ENCODE measurements around the gene IGFBP5.
A peak's percentile ranks its signal among the peaks of the same experiment; 100 is the strongest.

IGFBP5 gene

DNA sequence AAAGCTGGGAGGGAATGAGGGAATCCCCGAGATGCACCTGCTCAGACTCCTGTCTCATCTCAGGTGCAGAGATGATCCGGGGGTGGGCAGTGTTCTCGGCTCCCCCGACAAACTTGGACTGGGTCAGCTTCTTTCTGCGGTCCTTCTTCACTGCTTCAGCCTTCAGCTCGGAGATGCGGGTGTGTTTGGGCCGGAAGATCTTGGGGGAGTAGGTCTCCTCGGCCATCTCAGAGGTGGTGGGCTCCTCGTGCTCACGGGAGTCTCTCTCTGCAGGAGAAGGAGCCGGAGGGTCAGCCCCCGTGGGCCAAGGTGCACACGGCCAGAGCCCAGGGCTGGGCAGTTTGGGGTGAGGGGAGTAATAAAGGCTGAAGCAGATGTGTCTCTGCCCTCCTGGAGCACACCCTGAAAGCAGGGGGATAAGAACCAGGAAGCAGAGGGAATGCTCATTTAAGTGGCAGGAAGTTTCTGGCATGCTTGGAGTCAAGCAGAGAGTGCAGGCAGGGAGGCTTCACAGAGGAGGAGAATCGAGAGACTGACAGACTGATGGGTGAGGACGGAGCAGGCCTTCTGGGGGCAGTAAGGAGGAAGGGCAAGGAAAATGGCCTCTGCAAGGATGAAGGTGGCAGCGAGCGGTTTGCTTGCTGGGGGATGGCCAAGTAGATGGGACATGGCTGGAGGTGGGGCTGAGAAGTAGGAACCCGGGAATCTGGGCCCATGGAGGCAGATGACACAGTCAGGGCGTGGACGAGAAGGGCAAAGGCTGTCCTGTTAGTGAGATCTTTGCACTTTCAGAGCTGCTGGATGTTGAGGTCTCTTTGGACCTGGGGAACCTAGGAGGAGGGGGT lies 16.3 kb downstream of the IGFBP5 start:
- TF ChIP-seq CEBPB (IDR thresholded peaks at IDR 0.05) (no peak), TAF1 (IDR thresholded peaks at IDR 0.05; ENCODE audit: low read depth) (no peak), RAD21 (IDR thresholded peaks at IDR 0.05; ENCODE audit: low read depth) (no peak), CREB1 (IDR thresholded peaks at IDR 0.05; ENCODE audit: low read depth) (no peak), EGR1 (IDR thresholded peaks at IDR 0.05) (no peak), TCF12 (IDR thresholded peaks at IDR 0.05; ENCODE audit: low read depth) (no peak), USF1 (IDR thresholded peaks at IDR 0.05) (no peak), NFIC (IDR thresholded peaks at IDR 0.05) (no peak), TEAD4 (IDR thresholded peaks at IDR 0.05) (no peak), YY1 (IDR thresholded peaks at IDR 0.05; ENCODE audit: low read depth) (no peak), MAX (IDR thresholded peaks at IDR 0.05) (no peak)
- TF ChIP-seq, protein P1, sequence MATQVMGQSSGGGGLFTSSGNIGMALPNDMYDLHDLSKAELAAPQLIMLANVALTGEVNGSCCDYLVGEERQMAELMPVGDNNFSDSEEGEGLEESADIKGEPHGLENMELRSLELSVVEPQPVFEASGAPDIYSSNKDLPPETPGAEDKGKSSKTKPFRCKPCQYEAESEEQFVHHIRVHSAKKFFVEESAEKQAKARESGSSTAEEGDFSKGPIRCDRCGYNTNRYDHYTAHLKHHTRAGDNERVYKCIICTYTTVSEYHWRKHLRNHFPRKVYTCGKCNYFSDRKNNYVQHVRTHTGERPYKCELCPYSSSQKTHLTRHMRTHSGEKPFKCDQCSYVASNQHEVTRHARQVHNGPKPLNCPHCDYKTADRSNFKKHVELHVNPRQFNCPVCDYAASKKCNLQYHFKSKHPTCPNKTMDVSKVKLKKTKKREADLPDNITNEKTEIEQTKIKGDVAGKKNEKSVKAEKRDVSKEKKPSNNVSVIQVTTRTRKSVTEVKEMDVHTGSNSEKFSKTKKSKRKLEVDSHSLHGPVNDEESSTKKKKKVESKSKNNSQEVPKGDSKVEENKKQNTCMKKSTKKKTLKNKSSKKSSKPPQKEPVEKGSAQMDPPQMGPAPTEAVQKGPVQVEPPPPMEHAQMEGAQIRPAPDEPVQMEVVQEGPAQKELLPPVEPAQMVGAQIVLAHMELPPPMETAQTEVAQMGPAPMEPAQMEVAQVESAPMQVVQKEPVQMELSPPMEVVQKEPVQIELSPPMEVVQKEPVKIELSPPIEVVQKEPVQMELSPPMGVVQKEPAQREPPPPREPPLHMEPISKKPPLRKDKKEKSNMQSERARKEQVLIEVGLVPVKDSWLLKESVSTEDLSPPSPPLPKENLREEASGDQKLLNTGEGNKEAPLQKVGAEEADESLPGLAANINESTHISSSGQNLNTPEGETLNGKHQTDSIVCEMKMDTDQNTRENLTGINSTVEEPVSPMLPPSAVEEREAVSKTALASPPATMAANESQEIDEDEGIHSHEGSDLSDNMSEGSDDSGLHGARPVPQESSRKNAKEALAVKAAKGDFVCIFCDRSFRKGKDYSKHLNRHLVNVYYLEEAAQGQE (IDR thresholded peaks at IDR 0.05; ENCODE audit: low read depth) = no peak

DNA sequence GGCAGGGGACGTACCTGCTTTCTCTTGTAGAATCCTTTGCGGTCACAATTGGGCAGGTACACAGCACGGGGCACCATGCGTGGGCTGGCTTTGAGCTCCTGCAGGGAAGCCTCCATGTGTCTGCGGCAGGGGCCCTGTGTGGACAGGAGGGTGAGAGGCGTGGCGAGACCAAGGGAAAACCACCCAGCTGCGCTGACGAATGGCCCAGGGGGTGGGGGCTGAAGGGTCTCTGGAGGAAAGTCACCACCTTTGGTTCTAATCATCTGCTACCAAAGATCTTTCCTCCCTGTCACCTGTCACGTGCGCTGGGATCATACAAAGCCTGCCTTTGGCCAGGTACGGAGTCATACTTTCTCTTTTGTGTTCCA lies 17.3 kb downstream of the IGFBP5 start:
- TF ChIP-seq RAD21 (IDR thresholded peaks at IDR 0.05; ENCODE audit: low read depth) (no peak), USF1 (IDR thresholded peaks at IDR 0.05) (no peak), MAX (IDR thresholded peaks at IDR 0.05) (no peak), EGR1 (IDR thresholded peaks at IDR 0.05) (no peak), CREB1 (IDR thresholded peaks at IDR 0.05; ENCODE audit: low read depth) (no peak), TAF1 (IDR thresholded peaks at IDR 0.05; ENCODE audit: low read depth) (no peak), CEBPB (IDR thresholded peaks at IDR 0.05) (no peak), NFIC (IDR thresholded peaks at IDR 0.05) (no peak), TEAD4 (IDR thresholded peaks at IDR 0.05) (no peak), TCF12 (IDR thresholded peaks at IDR 0.05; ENCODE audit: low read depth) (no peak), EP300 (IDR thresholded peaks at IDR 0.05; ENCODE audit: borderline replicate concordance) (no peak)
- TF ChIP-seq, protein P1 (IDR thresholded peaks at IDR 0.05; ENCODE audit: low read depth) = no peak

- TF ChIP-seq ZBTB7A (IDR thresholded peaks at IDR 0.05; ENCODE audit: low read depth) = no peak
- peak; percentile 86 for TF ChIP-seq USF1 (IDR thresholded peaks at IDR 0.05)
- no peak for TF ChIP-seq EGR1 (IDR thresholded peaks at IDR 0.05)
Observed at GRCh38 chr2:216677439-216678097, 17.8 kb downstream of the IGFBP5 start.

GRCh38 chr2:216676630-216677029 lies 18.7 kb downstream of the IGFBP5 start:
- no peak for TF ChIP-seq ZBTB7A (IDR thresholded peaks at IDR 0.05; ENCODE audit: low read depth)
- no peak for TF ChIP-seq CEBPB (IDR thresholded peaks at IDR 0.05)
- TF ChIP-seq YY1 (IDR thresholded peaks at IDR 0.05; ENCODE audit: low read depth) = no peak
- no peak for TF ChIP-seq MAX (IDR thresholded peaks at IDR 0.05)
- TF ChIP-seq USF1 (IDR thresholded peaks at IDR 0.05) = no peak
- TF ChIP-seq EGR1 (IDR thresholded peaks at IDR 0.05) = no peak
- TF ChIP-seq TCF12 (IDR thresholded peaks at IDR 0.05; ENCODE audit: low read depth) = no peak
- no peak for TF ChIP-seq TEAD4 (IDR thresholded peaks at IDR 0.05)
- TF ChIP-seq FOXM1 (IDR thresholded peaks at IDR 0.05; ENCODE audit: borderline replicate concordance, low read depth) = no peak
- TF ChIP-seq TAF1 (IDR thresholded peaks at IDR 0.05; ENCODE audit: low read depth) = no peak

DNA sequence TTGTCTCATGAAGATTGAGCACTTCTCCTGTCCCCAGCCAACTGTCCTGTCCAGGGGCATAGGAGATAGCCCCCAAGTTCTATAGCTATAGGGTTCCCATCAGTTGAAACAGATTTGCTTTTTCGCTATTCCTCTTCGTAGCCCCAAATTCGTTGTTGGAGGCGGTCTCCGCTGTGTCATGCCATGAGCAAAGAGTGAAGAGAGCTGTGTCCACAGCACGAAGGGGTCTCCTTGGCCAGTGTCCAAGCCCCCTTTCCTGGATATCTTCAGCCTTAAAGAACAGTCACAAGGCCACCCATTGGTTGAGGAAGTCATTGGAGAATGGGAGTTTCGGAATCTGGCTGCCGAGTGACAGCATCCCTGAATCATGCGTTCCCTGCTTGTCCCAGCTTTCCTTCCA lies 21.0 kb downstream of the IGFBP5 start:
- TF ChIP-seq CEBPB (IDR thresholded peaks at IDR 0.05) (no peak), YY1 (IDR thresholded peaks at IDR 0.05; ENCODE audit: low read depth) (no peak), USF1 (IDR thresholded peaks at IDR 0.05) (no peak), TAF1 (IDR thresholded peaks at IDR 0.05; ENCODE audit: low read depth) (no peak), ZBTB7A (IDR thresholded peaks at IDR 0.05; ENCODE audit: low read depth) (no peak)
- TF ChIP-seq, protein P1 (IDR thresholded peaks at IDR 0.05; ENCODE audit: low read depth) = no peak
